ENCODE data around the gene RNASEH2B.

RNASEH2B gene

GRCh38 chr13:50921706-50922105 lies 12.1 kb downstream of the RNASEH2B start:
- no peak overlapping the region for H3K4me3 ChIP-seq (ENCODE audit: low read depth, low read length)
- DNase-seq (ENCODE audit: low read depth): no peak
- TF ChIP-seq, protein P1, sequence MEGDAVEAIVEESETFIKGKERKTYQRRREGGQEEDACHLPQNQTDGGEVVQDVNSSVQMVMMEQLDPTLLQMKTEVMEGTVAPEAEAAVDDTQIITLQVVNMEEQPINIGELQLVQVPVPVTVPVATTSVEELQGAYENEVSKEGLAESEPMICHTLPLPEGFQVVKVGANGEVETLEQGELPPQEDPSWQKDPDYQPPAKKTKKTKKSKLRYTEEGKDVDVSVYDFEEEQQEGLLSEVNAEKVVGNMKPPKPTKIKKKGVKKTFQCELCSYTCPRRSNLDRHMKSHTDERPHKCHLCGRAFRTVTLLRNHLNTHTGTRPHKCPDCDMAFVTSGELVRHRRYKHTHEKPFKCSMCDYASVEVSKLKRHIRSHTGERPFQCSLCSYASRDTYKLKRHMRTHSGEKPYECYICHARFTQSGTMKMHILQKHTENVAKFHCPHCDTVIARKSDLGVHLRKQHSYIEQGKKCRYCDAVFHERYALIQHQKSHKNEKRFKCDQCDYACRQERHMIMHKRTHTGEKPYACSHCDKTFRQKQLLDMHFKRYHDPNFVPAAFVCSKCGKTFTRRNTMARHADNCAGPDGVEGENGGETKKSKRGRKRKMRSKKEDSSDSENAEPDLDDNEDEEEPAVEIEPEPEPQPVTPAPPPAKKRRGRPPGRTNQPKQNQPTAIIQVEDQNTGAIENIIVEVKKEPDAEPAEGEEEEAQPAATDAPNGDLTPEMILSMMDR (conservative IDR thresholded peaks at IDR 0.05; ENCODE audit: low read depth, low read length): no peak

- TF ChIP-seq, protein P1 (conservative IDR thresholded peaks at IDR 0.05; ENCODE audit: low read depth, low read length): no peak
- H3K4me3 ChIP-seq (ENCODE audit: low read depth, low read length): no peak overlapping the region
- no peak for DNase-seq (ENCODE audit: low read depth)
Observed at GRCh38 chr13:50923272-50923671, 13.7 kb downstream of the RNASEH2B start.

DNA sequence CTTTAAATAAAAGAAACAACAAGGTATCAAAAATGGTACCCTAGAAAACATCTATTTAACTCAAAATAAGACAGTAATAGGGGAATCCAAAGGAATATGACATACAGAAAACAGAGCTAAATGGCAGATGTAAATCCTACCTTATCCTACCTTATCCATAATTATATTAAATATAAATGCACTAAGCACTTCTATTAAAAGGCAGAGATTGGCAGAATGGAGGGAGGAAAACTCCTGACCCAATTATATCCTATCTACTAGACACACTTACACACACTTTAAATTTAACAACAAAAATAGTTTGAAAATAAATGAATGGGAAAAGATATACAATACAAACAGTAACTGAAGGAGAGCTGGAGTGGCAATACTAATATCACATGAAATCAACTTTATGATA lies 14.4 kb downstream of the RNASEH2B start:
- no peak overlapping the region for H3K4me3 ChIP-seq (ENCODE audit: low read depth, low read length)
- TF ChIP-seq, protein P1 (conservative IDR thresholded peaks at IDR 0.05; ENCODE audit: low read depth, low read length): no peak
- DNase-seq (ENCODE audit: low read depth): no peak

GRCh38 chr13:50927701-50928100 lies 18.1 kb downstream of the RNASEH2B start:
- no peak for DNase-seq (ENCODE audit: low read depth)
- TF ChIP-seq, protein P1 (conservative IDR thresholded peaks at IDR 0.05; ENCODE audit: low read depth, low read length): no peak
- no peak overlapping the region for H3K4me3 ChIP-seq (ENCODE audit: low read depth, low read length)

- TF ChIP-seq, protein P1 (conservative IDR thresholded peaks at IDR 0.05; ENCODE audit: low read depth, low read length): no peak
- H3K4me3 ChIP-seq (ENCODE audit: low read depth, low read length): no peak overlapping the region
- DNase-seq (ENCODE audit: low read depth): peak; percentile 40
Observed at GRCh38 chr13:50928102-50928501, 18.5 kb downstream of the RNASEH2B start.

DNA sequence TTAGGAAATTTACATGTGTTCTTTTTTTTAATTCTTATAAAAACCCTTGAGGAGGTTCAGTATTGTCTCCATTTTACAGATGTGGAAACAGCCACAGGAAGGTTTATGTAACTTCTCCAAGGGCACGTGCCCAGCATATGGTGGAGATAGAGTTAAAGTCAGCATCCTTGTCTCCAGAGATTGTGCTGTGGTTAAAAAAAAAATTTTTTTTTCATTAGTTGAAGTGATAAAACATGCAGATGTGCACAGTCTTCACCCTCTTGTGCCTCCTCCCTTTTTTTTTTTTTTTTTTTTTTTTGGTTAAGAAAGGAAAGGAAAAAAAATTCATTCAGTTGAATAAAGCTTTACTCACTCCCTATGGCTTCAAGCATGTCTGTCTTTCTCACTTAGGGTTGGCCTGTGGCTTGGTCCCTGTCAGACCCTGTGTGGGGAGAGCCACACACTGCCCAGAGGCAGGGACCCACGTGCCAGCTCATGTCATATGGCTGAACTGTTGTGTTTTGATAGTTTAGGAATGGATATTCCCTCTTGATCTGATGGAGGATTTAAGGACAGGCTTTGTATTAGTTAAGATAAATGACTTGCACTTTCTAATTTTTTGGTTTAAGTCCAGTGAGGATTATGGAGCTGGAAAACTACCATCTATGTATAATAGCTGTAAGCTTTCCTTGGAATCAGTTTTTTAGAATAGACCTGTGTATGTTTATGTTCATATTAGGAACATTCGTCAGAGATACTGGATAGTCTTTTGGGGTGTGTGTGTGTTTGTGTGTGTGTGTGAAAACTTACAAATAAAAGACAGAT lies 19.3 kb downstream of the RNASEH2B start:
- no peak overlapping the region for H3K4me3 ChIP-seq (ENCODE audit: low read depth, low read length)
- DNase-seq (ENCODE audit: low read depth): no peak
- TF ChIP-seq, protein P1 (conservative IDR thresholded peaks at IDR 0.05; ENCODE audit: low read depth, low read length): no peak

GRCh38 chr13:50932091-50932490 lies 22.5 kb downstream of the RNASEH2B start:
- no peak for DNase-seq (ENCODE audit: low read depth)
- no peak overlapping the region for H3K4me3 ChIP-seq (ENCODE audit: low read depth, low read length)
- TF ChIP-seq, protein P1 (conservative IDR thresholded peaks at IDR 0.05; ENCODE audit: low read depth, low read length): no peak

Data from choroid plexus epithelial cell (primary cell).